HepG2 (cell line): ENCODE measurements around the gene RBM5.

Experiments
- CTCF ChIP-seq: sonication (generic); formaldehyde crosslinking; IDR thresholded peaks from 2 replicates; pipeline ENCODE4 v1.5.0; 2020; ENCODE audit warnings: mild to moderate bottlenecking, missing genetic modification reagents, moderate library complexity
- SAP130 ChIP-seq: IDR thresholded peaks from 2 replicates; pipeline ENCODE4 v1.6.1; 2016; ENCODE audit warnings: low read depth
- ZNF256 ChIP-seq: sonication (generic); formaldehyde crosslinking; conservative IDR thresholded peaks from 2 replicates; pipeline ENCODE4 v1.4.0; 2020; ENCODE audit warnings: missing genetic modification reagents
- TF ChIP-seq, protein P1 (sequence below): sonication (generic); formaldehyde crosslinking; IDR thresholded peaks from 2 replicates; pipeline ENCODE4 v1.4.0; 2020; ENCODE audit warnings: mild to moderate bottlenecking, low read depth, missing genetic modification reagents

- TF ChIP-seq SAP130 (CRISPR knock-in tag) (no peak), ZNF256 (CRISPR knock-in tag) (no peak), CTCF (CRISPR knock-in tag) (no peak)
- TF ChIP-seq, protein P1, sequence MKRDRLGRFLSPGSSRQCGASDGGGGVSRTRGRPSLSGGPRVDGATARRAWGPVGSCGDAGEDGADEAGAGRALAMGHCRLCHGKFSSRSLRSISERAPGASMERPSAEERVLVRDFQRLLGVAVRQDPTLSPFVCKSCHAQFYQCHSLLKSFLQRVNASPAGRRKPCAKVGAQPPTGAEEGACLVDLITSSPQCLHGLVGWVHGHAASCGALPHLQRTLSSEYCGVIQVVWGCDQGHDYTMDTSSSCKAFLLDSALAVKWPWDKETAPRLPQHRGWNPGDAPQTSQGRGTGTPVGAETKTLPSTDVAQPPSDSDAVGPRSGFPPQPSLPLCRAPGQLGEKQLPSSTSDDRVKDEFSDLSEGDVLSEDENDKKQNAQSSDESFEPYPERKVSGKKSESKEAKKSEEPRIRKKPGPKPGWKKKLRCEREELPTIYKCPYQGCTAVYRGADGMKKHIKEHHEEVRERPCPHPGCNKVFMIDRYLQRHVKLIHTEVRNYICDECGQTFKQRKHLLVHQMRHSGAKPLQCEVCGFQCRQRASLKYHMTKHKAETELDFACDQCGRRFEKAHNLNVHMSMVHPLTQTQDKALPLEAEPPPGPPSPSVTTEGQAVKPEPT (CRISPR knock-in tag): no peak
Measured at GRCh38 chr3:50122661-50123391, 34.1 kb downstream of the RBM5 start.
